ENCODE measurements around the gene FBN1.

DNA sequence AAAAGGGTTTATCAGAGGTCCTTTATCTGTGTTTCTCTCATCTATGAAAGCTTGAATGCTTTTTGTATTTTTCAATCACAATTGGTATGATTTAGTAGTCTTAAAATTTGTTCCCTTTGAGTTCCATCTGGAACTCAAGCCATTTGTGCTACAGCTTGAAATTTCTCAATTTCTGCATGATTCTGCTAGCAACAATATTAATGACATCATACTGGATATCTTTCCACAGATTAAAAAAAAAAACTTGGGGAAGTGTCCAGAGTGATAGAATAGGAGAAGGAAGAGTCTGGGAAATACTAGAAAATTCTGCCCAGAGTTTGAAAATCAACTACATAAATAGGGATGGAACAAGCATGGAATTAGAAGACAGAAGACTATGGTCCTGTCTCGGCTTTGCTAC is 9.3 kb upstream of the FBN1 start:
- no peak for TF ChIP-seq ZNF274 (IDR thresholded peaks at IDR 0.05; ENCODE audit: low read depth, low read length)
- TF ChIP-seq YY1 (IDR thresholded peaks at IDR 0.05; ENCODE audit: insufficient read depth, insufficient read length): no peak
